HG03095 (cell line): ENCODE results near the gene MAFG.

Experiments used
- ATAC-seq: cut with Tn5 transposase; IDR thresholded peaks from one replicate; pipeline ENCODE4 v1.9.1; 2021; ENCODE audit warnings: moderate library complexity; ENCODE audit not compliant: unreplicated experiment

Gene MAFG

GRCh38 chr17:81870131-81870980 is 57.2 kb downstream of the MAFG start:
- ATAC-seq, result peak; percentile 16

- ATAC-seq, result no peak
These were observed 58.1 kb downstream of the MAFG start for GRCh38 chr17:81869221-81870130.

- ATAC-seq, result no peak
These were observed 58.8 kb downstream of the MAFG start for GRCh38 chr17:81868674-81869220.
